ENCODE data around the gene B4GAT1.
A peak's percentile ranks its signal among the peaks of the same experiment; 100 is the strongest.

B4GAT1 gene

GRCh38 chr11:66315921-66316811 is 31.3 kb downstream of the B4GAT1 start:
- no peak for TF ChIP-seq CTCF (IDR thresholded peaks at IDR 0.05; ENCODE audit: insufficient read depth, missing control alignments)
- no peak for DNase-seq (ENCODE audit: insufficient read length, low spot score)
- FAIRE-seq, result no peak

GRCh38 chr11:66315498-66315885 is 31.9 kb downstream of the B4GAT1 start:
- no peak for FAIRE-seq
- DNase-seq (ENCODE audit: insufficient read length, low spot score), result no peak
- no peak for TF ChIP-seq CTCF (IDR thresholded peaks at IDR 0.05; ENCODE audit: insufficient read depth, missing control alignments)

GRCh38 chr11:66314561-66315497 is 32.6 kb downstream of the B4GAT1 start:
- no peak for FAIRE-seq
- no peak for TF ChIP-seq CTCF (IDR thresholded peaks at IDR 0.05; ENCODE audit: insufficient read depth, missing control alignments)
- DNase-seq (ENCODE audit: insufficient read length, low spot score), result no peak

GRCh38 chr11:66314186-66314501 is 33.3 kb downstream of the B4GAT1 start:
- DNase-seq (ENCODE audit: insufficient read length, low spot score) (no peak), FAIRE-seq (no peak)
- TF ChIP-seq CTCF (IDR thresholded peaks at IDR 0.05; ENCODE audit: insufficient read depth, missing control alignments), result no peak

- no peak for FAIRE-seq
- DNase-seq (ENCODE audit: insufficient read length, low spot score), result no peak
- TF ChIP-seq CTCF (IDR thresholded peaks at IDR 0.05; ENCODE audit: insufficient read depth, missing control alignments), result peak; percentile 10
These were observed 33.9 kb downstream of the B4GAT1 start for GRCh38 chr11:66313321-66314185.

GRCh38 chr11:66312549-66313320 is 34.7 kb downstream of the B4GAT1 start:
- peak; percentile 86 for DNase-seq (ENCODE audit: insufficient read length, low spot score)
- FAIRE-seq, result no peak
- TF ChIP-seq CTCF (IDR thresholded peaks at IDR 0.05; ENCODE audit: insufficient read depth, missing control alignments), result no peak
